Measurements from ENCODE around the gene MEIOC.
"Not testable (repeated sequence)": the region's sequence is repeated elsewhere in the genome, so short reads cannot be mapped to it uniquely, and the experiment has no call there.

MEIOC gene

GRCh38 chr17:44688200-44688599, 31.9 kb downstream of the MEIOC start:
- H3K4me3 ChIP-seq (replicated peaks; ENCODE audit: low read depth, low read length) = no peak overlapping the region
- TF ChIP-seq CTCF (IDR thresholded peaks at IDR 0.05; ENCODE audit: low read length, missing control alignments) = no peak

DNA sequence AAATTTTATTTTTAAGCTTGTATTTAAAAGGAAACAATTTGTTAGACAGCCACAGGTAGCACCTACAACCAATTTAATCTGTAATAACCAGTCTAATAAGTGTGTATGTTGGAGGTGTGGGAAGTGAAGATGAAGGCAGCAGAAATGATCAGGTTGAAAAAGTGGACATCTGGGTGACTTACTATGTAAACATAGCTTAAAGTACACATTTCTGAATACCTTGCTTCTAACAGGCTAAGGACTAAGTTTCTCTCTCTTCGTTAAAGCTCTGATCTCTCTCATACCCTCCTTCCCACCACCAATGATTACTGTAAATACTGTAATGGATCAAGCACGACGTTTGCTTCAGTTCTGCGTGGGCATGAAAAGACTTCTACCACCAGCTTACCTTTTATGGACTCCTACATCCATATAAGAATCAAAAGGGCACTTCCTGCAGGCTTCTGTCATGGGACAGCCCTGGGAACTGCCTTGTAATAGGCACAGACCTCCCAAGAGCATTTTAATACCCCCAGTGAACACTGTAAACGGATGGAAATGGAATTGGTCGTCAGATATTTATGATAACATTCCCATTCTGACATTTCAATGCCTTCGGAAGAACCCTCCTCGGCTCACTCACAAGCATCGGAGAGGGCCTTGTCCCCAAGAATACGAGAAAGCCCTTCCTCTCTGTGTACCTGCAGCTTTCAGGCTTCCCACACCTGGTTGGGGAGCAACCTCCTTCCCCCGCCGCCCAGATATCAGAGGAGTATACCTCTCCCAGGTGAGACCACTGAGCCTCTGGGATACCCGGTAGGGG, 32.6 kb downstream of the MEIOC start:
- H3K4me3 ChIP-seq (replicated peaks; ENCODE audit: low read depth, low read length) = peak overlapping the region; percentile 67
- no peak for TF ChIP-seq CTCF (IDR thresholded peaks at IDR 0.05; ENCODE audit: low read length, missing control alignments)
- peak; percentile 20 for DNase-seq (ENCODE audit: low read depth)

More at GRCh38 chr17:44688200-44688599, 31.9 kb downstream of the MEIOC start:
- no peak for DNase-seq (ENCODE audit: low read depth)

GRCh38 chr17:44689477-44690217, 33.4 kb downstream of the MEIOC start, which contains the start of gene CCDC43:
Gene CCDC43, minus strand, starts transcription at chr17:44689776. Its CDS starts 23 bp downstream, at chr17:44689753.
- peak; percentile 96 for DNase-seq (ENCODE audit: low read depth)
- TF ChIP-seq CTCF (IDR thresholded peaks at IDR 0.05; ENCODE audit: low read length, missing control alignments) = no peak
- H3K4me3 ChIP-seq (replicated peaks; ENCODE audit: low read depth, low read length) = peak within 1 kb of the TSS; percentile 67

DNA sequence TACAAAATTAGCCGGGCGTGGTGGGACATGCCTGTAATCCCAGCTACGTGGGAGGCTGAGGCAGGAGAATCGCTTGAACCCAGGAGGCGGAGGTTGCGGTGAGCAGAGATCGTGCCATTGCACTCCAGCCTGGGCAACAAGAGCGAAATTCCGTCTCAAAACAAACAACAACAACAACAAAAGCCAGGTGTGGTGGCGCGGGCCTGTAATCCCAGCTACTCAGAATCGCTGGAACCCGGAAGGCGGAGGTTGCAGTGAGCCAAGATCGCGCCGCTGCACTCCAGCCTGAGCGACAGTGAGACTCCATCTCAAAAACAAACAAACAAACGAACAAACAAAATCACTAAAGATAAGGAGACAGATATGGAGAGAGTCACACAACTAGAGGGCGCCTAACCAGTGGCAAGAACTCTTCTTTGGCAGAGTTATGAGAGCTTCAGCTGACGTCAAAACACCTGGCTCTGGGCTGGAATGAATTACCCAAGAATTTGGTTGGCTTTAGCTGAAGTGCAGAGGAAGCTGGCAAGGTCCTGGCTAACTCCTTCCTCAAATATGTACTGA, 34.6 kb downstream of the MEIOC start:
- peak; percentile 33 for DNase-seq (ENCODE audit: low read depth)
- peak; percentile 5 for TF ChIP-seq CTCF (IDR thresholded peaks at IDR 0.05; ENCODE audit: low read length, missing control alignments)
- peak overlapping the region; percentile 67 for H3K4me3 ChIP-seq (replicated peaks; ENCODE audit: low read depth, low read length)

DNA sequence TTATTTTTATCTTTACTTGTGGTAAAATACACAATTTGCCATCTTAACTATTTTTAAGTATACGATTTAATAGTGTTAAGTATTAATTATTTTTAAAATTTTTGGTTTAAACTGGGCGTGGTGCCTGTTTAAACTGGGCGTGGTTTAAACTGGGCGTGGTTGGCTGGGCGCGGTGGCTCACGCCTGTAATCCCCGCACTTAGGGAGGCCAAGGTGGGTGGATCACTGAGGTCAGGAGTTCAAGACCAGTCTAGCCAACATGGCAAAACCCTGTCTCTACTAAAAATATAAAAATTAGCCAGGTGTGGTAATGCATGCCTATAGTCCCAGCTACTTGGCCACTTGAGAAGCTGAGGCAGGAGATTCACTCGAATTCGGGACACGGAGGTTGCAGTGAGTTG, 37.3 kb downstream of the MEIOC start:
- TF ChIP-seq CTCF (IDR thresholded peaks at IDR 0.05; ENCODE audit: low read length, missing control alignments) = no peak
- no peak for DNase-seq (ENCODE audit: low read depth)
- no peak overlapping the region for H3K4me3 ChIP-seq (replicated peaks; ENCODE audit: low read depth, low read length)

- DNase-seq (ENCODE audit: low read depth) = not testable (repeated sequence)
These were observed 44.0 kb downstream of the MEIOC start for GRCh38 chr17:44700288-44700687.

DNA sequence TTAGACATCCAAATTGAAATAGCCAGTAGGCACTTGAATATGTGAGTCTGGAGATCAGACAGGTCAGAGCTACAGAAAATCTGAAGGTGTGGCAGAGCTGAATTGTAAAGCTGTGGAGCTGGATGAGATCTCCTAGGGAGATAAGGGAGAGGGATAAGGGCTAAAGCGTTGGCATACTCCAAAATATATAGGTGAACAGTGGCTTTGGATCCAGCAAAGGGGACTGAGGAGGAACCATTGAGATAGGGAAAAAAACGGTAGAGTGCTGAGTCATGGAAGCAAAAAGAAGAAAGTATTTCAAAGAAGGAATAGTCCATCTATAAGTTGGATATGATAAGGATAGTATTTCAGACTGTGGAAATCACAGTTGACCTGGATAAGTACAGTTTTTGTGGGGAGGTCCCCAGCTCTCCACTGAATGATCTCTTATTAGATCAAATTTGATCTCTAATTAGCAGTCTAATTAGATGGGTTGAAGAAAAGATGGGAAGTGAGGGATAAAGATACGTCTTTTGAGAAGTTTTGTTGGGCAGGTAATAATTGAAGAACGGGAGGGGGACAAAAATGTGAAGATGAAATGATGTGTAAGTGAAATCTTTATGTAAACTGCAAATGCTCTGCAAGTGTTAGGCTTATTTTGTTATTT, 51.6 kb downstream of the MEIOC start:
- TF ChIP-seq CTCF (IDR thresholded peaks at IDR 0.05; ENCODE audit: low read length, missing control alignments) = no peak
- H3K4me3 ChIP-seq (replicated peaks; ENCODE audit: low read depth, low read length) = peak overlapping the region; percentile 84
- no peak for DNase-seq (ENCODE audit: low read depth)

More at GRCh38 chr17:44700288-44700687, 44.0 kb downstream of the MEIOC start:
- not testable (repeated sequence) for H3K4me3 ChIP-seq (replicated peaks; ENCODE audit: low read depth, low read length)

Data from fibroblast of pulmonary artery (primary cell).